ENCODE measurements around the gene NTRK3.

DNA sequence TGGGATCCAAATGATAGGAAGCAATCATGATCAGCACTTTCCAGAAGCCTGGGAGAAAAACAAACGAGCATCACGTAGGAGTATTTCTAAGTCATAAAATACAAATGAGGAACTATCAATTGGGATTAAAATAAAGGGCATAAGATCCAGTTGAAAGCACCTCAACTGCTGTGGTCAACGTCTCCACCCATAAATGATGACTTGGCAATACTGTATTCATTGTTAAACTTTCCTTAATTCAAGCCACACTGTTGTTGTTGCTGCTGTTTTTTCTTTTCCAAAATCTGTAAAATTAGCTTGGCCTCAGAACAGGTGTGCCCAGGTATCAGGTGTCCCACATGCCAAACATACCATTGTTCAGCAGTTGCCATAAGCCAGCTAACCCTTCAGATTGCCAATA, 395.8 kb downstream of the NTRK3 start:
- TF ChIP-seq, protein P1, sequence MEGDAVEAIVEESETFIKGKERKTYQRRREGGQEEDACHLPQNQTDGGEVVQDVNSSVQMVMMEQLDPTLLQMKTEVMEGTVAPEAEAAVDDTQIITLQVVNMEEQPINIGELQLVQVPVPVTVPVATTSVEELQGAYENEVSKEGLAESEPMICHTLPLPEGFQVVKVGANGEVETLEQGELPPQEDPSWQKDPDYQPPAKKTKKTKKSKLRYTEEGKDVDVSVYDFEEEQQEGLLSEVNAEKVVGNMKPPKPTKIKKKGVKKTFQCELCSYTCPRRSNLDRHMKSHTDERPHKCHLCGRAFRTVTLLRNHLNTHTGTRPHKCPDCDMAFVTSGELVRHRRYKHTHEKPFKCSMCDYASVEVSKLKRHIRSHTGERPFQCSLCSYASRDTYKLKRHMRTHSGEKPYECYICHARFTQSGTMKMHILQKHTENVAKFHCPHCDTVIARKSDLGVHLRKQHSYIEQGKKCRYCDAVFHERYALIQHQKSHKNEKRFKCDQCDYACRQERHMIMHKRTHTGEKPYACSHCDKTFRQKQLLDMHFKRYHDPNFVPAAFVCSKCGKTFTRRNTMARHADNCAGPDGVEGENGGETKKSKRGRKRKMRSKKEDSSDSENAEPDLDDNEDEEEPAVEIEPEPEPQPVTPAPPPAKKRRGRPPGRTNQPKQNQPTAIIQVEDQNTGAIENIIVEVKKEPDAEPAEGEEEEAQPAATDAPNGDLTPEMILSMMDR (conservative IDR thresholded peaks at IDR 0.05; ENCODE audit: low read depth, low read length): no peak
- no peak for TF ChIP-seq EZH2phosphoT487 (IDR thresholded peaks at IDR 0.05; ENCODE audit: borderline replicate concordance, low read length)

Measured in PC-3 (cell line).